ENCODE measurements around the gene DNAH7. TPM values are rescaled to one million over a fixed set of nuclear protein-coding genes. Genes with fewer than 3 reads are reported as not detected.
A peak's percentile ranks its signal among the peaks of the same experiment; 100 is the strongest.
"Not testable (repeated sequence)": the region's sequence is repeated elsewhere in the genome, so short reads cannot be mapped to it uniquely, and the experiment has no call there.

Gene DNAH7
- not detected for polyA plus RNA-seq (2012; ENCODE audit: insufficient read depth, insufficient read length)

DNA sequence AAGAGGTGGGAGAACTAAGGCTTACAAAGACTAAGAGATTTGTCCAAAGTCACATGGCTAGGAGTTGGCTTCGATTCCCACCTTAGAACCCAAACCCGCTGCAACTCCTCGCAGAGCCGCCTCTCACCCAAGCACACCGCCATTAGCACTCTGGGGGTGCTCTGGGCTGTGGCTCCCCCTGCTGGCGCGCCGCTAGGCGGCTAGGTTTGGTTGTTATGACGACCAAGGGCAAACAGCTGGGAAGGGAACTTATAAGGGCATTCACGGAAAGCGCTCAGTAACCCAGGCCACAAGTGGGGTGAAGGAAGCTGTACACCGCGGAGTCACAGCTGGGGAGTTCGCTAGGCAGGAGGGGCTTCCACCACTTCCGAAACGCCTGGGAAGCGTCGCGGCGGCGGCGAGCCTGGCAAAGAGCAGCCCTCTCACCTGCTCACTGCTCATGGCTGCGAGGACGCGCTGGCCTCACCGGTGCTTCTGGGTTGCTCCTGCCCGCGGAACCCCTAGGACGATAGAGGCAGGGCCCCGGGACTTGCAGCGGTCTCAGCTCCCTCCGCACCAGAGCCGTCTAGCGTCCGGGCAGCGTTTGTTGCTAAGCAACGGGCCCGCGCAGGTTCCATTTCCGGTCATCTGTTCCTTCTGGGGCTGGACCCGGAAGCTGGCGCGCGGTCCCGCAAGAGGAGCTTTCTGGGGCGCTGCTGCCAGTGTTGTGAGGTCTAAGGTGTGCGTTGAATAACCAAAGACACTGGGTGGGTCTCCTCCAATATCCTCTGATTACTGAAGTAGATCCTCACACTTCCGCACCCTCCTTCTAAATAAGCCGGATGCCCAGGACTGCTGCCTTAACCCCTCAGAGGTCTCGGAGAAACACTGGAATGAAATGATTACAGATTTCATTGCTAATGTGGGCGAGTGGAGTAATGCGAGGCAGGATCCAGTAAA lies at the start of gene DNAH7:
Gene DNAH7 (minus strand): TSS at position 567 of the 939 bp plus-strand sequence. CDS start 126 bp downstream, at position 441.
- H3K4me3 ChIP-seq (ENCODE audit: low read length) = peak within 1 kb of the TSS; percentile 46
- peak; percentile 97 for DNase-seq (ENCODE audit: low read depth, low spot score)

GRCh38 chr2:196117214-196117705 lies 48.6 kb upstream of the DNAH7 start:
- no peak overlapping the region for H3K4me3 ChIP-seq (ENCODE audit: low read length)

GRCh38 chr2:196113061-196113974 lies 44.7 kb upstream of the DNAH7 start:
- DNase-seq (ENCODE audit: low read depth, low spot score) = no peak
- H3K4me3 ChIP-seq (ENCODE audit: low read length) = no peak overlapping the region

More at GRCh38 chr2:196117214-196117705, 48.6 kb upstream of the DNAH7 start:
- no peak for DNase-seq (ENCODE audit: low read depth, low spot score)

DNA sequence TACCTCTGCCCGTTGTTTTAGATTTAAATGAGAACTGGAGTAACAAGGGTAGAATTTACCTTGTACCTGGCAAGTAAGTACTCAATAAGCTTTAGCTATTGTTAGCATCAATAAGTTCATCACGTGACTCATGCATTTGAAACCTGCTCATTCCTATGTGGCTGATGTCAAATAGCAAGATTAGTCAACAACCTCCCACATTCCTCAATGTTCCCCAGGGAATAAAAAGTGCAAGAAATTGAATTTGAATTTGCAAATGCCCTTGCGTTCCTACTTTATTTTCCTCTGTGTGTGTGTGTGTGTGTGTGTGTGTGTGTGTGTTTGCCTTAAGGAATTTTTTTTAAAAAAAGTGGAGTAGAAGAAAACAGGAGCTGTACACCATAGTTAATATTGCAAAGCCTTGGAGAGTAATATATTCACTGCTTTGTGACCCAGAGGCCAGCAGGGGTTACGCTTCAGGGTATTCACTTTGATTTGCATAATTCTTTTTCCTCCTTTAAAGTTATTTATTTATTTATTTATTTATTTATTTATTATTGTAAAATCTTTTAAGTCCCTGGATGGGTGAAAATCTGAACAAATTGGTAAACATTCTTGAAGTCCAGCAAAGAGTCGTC lies 43.9 kb upstream of the DNAH7 start:
- no peak for DNase-seq (ENCODE audit: low read depth, low spot score)
- H3K4me3 ChIP-seq (ENCODE audit: low read length) = no peak overlapping the region

DNA sequence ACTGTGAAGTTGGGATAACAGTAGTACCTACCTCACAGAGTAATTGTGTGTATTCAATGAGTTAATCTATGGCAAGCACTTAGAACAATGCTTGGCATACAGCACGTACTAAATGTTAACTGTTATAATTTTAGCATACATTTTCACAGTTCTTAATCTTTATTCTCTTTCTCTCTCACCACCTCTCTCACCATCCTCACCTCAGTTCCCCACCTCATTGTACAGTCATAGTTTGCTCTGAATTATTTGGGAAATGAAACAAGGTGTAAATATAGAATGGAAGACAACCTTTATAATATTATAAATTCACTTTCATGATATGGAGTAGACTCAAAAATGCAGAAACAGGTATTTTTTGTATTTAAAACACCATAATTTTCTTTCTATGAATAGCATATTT lies 40.0 kb upstream of the DNAH7 start:
- no peak overlapping the region for H3K4me3 ChIP-seq (ENCODE audit: low read length)
- no peak for DNase-seq (ENCODE audit: low read depth, low spot score)

DNA sequence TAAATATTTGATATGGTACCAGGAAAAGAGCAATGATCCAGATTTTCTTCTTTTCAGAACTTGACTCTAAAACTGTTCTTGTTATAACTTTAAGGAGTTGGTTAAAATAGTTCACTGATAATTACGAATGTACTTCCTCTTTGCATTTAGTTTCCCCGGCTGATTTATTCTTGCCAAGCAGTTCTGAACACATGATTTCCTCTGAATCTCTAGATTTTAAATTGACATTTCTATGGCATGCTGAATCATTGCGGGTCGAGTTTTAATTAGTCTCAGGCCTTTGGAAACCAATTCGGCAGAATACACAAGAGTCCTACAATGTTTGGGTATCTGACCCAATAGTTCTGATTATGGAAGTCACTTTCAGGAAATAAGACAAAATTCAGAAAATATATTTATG lies 37.3 kb upstream of the DNAH7 start:
- DNase-seq (ENCODE audit: low read depth, low spot score) = no peak
- H3K4me3 ChIP-seq (ENCODE audit: low read length) = no peak overlapping the region

- no peak for DNase-seq (ENCODE audit: low read depth, low spot score)
- H3K4me3 ChIP-seq (ENCODE audit: low read length) = no peak overlapping the region
Observed at GRCh38 chr2:196104066-196104465, 35.4 kb upstream of the DNAH7 start.

DNA sequence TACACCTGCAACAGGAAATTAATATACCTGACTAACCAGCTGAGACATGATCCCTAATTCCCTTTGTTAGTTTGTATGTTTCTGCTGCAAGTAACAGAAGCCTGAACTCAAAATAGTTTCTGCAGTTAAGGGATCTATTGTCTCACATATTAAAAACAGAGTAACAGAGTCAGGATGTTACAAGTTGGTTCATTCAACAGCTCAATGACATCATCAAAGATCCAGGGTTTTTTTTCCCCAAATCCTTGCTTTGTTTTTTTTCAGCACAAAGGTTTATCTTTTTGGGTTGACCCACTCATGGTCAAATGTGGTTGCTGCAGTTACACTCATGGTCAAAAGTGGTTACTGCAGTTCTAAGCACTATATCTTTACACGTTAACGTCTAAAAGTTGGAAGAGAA lies 35.0 kb upstream of the DNAH7 start:
- no peak for DNase-seq (ENCODE audit: low read depth, low spot score)
- no peak overlapping the region for H3K4me3 ChIP-seq (ENCODE audit: low read length)

DNA sequence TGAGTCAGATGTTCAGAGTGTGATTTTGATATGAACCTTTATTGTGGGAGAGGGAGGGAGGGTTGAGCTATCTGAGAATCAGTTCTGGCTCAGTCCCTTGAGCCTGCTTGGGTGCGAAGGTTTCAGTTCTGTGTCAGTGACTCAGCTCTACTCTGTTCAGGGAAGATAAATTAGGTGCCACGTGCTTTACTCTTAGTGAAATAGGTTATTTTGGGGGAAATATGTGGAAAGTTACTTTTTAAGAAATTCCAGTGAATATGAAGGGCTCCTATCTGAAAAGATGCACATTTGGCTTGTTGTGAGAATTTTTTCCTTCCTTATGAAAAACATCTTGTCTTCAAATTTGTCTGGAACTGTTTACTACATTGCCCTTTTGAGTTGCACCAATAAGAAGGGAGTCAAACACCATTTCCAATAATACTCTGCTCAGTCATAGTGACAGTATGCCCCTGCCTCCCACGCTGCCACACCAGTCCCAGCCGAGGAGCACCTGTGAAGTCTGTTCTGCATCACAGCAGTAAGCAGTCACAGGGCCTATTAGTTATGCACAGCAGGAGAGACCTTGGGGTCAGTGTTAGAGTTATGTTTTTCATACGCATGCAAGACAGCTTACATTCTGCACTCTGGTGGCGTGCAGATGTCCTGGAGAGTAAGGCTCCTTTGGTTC lies 32.8 kb upstream of the DNAH7 start:
- H3K4me3 ChIP-seq (ENCODE audit: low read length) = no peak overlapping the region
- DNase-seq (ENCODE audit: low read depth, low spot score) = no peak

- no peak overlapping the region for H3K4me3 ChIP-seq (ENCODE audit: low read length)
- no peak for DNase-seq (ENCODE audit: low read depth, low spot score)
Observed at GRCh38 chr2:196099916-196100315, 31.3 kb upstream of the DNAH7 start.

DNA sequence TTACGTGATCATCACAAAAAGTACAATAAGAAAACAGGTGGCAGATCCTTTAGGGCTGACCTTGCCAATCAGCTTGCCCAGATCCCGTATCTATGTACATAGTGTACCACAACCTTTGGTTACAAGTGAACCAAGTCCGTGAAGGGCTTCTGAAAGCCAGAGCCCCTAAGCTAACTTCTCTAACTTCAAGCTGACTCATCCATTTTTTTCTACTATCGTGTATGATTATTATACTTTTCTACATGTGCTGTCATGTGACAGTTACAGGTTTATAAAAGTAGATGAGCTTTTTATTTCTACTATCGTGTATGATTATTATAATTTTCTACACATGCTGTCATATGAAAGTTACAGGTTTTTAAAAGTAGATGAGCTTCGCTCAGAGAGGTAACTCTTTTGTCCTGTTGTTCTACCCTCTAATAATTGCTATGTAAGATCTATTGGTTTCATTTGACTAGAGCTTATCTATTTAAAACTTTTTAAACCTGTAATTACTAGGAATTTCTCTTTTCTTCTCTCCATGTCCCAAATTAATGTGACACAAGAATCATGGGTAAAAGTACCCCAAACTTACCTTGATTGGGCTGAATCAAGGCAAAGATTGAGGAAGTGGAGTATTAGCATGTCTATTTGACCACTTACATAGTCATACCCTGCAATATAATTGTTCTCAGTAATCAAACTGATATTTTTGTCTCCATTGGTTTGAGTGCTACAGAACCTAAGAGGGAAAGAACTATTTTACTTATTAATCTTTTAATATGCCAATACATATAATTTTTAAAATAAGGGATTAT lies 29.4 kb upstream of the DNAH7 start:
- no peak for DNase-seq (ENCODE audit: low read depth, low spot score)

GRCh38 chr2:196096982-196097745 lies 28.5 kb upstream of the DNAH7 start:
- H3K4me3 ChIP-seq (ENCODE audit: low read length) = no peak overlapping the region
- DNase-seq (ENCODE audit: low read depth, low spot score) = no peak

More for the DNA sequence above, 29.4 kb upstream of the DNAH7 start:
- no peak overlapping the region for H3K4me3 ChIP-seq (ENCODE audit: low read length)

- DNase-seq (ENCODE audit: low read depth, low spot score) = no peak
- H3K4me3 ChIP-seq (ENCODE audit: low read length) = no peak overlapping the region
Observed at GRCh38 chr2:196096264-196096663, 27.6 kb upstream of the DNAH7 start.

- not testable (repeated sequence) for H3K4me3 ChIP-seq (ENCODE audit: low read length)
- DNase-seq (ENCODE audit: low read depth, low spot score) = peak; percentile 32
Observed at GRCh38 chr2:196089448-196089847, 20.8 kb upstream of the DNAH7 start.

- no peak for DNase-seq (ENCODE audit: low read depth, low spot score)
- H3K4me3 ChIP-seq (ENCODE audit: low read length) = no peak overlapping the region
Observed at GRCh38 chr2:196088203-196088602, 19.6 kb upstream of the DNAH7 start.

DNA sequence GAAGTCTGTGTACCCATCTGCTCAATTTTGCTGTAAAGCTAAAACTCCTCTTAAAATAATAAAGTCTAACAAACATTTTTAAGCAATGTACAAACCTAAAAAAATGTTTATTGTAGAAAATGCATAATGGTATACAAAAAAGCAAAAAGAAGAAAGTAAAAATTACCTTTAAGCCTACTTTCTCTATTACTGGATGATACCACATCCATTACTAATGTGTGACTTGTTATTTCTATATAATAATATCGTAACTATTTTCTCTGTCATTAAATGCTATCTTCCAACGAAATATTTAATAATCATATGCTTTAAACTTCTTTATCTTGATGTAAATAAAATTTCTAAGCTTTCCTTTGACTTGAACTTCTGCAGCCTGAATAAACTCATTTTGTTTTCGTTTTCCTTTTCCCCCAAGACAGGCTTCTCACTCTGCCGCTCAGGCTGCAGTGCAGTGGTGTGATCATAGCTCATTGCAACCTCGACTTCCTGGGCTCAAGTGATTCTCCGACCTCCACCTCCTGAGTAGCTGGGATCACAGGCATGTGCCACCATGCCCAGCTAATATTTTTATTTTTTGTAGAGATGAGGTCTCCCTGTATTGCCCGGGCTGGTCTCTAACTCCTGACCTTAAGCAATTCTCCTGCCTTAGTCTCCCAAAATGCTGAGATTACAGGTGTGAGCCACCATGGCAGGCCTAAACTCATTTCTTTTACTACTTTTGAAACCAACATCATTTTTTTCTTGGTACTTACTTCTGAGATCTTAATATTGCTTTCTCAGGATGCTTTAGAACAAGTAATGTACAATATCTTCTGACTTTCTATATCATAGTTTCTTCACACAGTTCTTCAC lies 18.1 kb upstream of the DNAH7 start:
- DNase-seq (ENCODE audit: low read depth, low spot score) = no peak
- H3K4me3 ChIP-seq (ENCODE audit: low read length) = no peak overlapping the region

All from Jurkat, Clone E6-1 (cell line).